GM19099 (cell line): ENCODE data around the gene STPG4.

Experiments
- POLR2A ChIP-seq: IDR thresholded peaks from 3 replicates; pipeline ENCODE4 v1.6.1; 2011; ENCODE audit warnings: low read depth; ENCODE audit not compliant: insufficient read length; ENCODE audit errors: extremely low read depth

Gene STPG4

GRCh38 chr2:47043142-47043890 is 111.8 kb downstream of the STPG4 start:
- no peak for TF ChIP-seq POLR2A

- no peak for TF ChIP-seq POLR2A
Measured at GRCh38 chr2:47041891-47042684, 113.0 kb downstream of the STPG4 start.

GRCh38 chr2:47041063-47041462 is 114.0 kb downstream of the STPG4 start:
- TF ChIP-seq POLR2A = no peak

- no peak for TF ChIP-seq POLR2A
Measured at GRCh38 chr2:47040651-47041050, 114.5 kb downstream of the STPG4 start.

GRCh38 chr2:47039913-47040562 is 115.1 kb downstream of the STPG4 start:
- TF ChIP-seq POLR2A = no peak

GRCh38 chr2:47039489-47039870 is 115.6 kb downstream of the STPG4 start:
- TF ChIP-seq POLR2A = no peak

GRCh38 chr2:47038656-47039488 is 116.2 kb downstream of the STPG4 start:
- no peak for TF ChIP-seq POLR2A

GRCh38 chr2:47037678-47038077 is 117.4 kb downstream of the STPG4 start:
- no peak for TF ChIP-seq POLR2A
